IPS-20b (cell line): Measurements from ENCODE around the gene SOBP.

ENCODE experiments used
- H3K27ac ChIP-seq: one replicate; pipeline ENCODE4 v1.5.1; 2013; ENCODE audit warnings: low read length
- H3K27me3 ChIP-seq: 2 replicates; pipeline ENCODE4 v1.6.1; 2013; ENCODE audit warnings: mild to moderate bottlenecking, low read length, inconsistent platforms; ENCODE audit not compliant: insufficient read depth
- H3K36me3 ChIP-seq: 2 replicates; pipeline ENCODE4 v1.6.1; 2013; ENCODE audit warnings: low read depth, mild to moderate bottlenecking, inconsistent platforms, low read length, moderate library complexity; ENCODE audit not compliant: insufficient read depth
- H3K4me1 ChIP-seq: 2 replicates; pipeline ENCODE4 v1.6.1; 2013; ENCODE audit warnings: mild to moderate bottlenecking, control low read depth, inconsistent platforms, low read length, moderate library complexity; ENCODE audit not compliant: insufficient read depth
- H3K4me3 ChIP-seq: 2 replicates; pipeline ENCODE4 v1.5.1; 2013; ENCODE audit warnings: mild to moderate bottlenecking, low read length, inconsistent platforms
- H3K9ac ChIP-seq: 2 replicates; pipeline ENCODE4 v1.6.1; 2013; ENCODE audit warnings: low read depth, mild to moderate bottlenecking, inconsistent platforms, low read length, moderate library complexity
- H3K9me3 ChIP-seq: 2 replicates; pipeline ENCODE4 v1.6.1; 2013; ENCODE audit warnings: mild to moderate bottlenecking, low read depth, low read length, inconsistent platforms; ENCODE audit not compliant: insufficient read depth

Gene SOBP

GRCh38 chr6:107707346-107708275, 217.7 kb downstream of the SOBP start:
- Histone ChIP-seq H3K4me1 (no peaks in the 10 kb centered on the region), H3K27me3 (no peaks in the 10 kb centered on the region), H3K9ac (no peak overlapping the region), H3K9me3 (no peaks in the 10 kb centered on the region), H3K27ac (no peak overlapping the region), H3K36me3 (no peaks in the 10 kb centered on the region), H3K4me3 (no peak overlapping the region)

GRCh38 chr6:107708435-107708834, 218.5 kb downstream of the SOBP start:
- H3K27ac ChIP-seq = no peak overlapping the region
- H3K9ac ChIP-seq = no peak overlapping the region
- no peaks in the 10 kb centered on the region for H3K36me3 ChIP-seq
- no peaks in the 10 kb centered on the region for H3K4me1 ChIP-seq
- no peaks in the 10 kb centered on the region; the same call in 1 of the 2 replicates for H3K27me3 ChIP-seq
- H3K4me3 ChIP-seq = no peak overlapping the region
- H3K9me3 ChIP-seq = no peaks in the 10 kb centered on the region

- H3K36me3 ChIP-seq = no peaks in the 10 kb centered on the region
- no peaks in the 10 kb centered on the region for H3K4me1 ChIP-seq
- no peaks in the 10 kb centered on the region; the same call in 1 of the 2 replicates for H3K27me3 ChIP-seq
- H3K9ac ChIP-seq = no peak overlapping the region
- H3K27ac ChIP-seq = no peak overlapping the region
- no peaks in the 10 kb centered on the region for H3K9me3 ChIP-seq
- no peak overlapping the region for H3K4me3 ChIP-seq
Observed at GRCh38 chr6:107709341-107709740, 219.4 kb downstream of the SOBP start.
